NCI-H82 (cell line): ENCODE measurements around the gene UBE2D4.
"Not testable (repeated sequence)": the region's sequence is repeated elsewhere in the genome, so short reads cannot be mapped to it uniquely, and the experiment has no call there.

Experiments used
- DNase-seq: peaks from one replicate; lab custom pipeline; 2025; lab: John Stamatoyannopoulos, UW

Gene UBE2D4

DNA sequence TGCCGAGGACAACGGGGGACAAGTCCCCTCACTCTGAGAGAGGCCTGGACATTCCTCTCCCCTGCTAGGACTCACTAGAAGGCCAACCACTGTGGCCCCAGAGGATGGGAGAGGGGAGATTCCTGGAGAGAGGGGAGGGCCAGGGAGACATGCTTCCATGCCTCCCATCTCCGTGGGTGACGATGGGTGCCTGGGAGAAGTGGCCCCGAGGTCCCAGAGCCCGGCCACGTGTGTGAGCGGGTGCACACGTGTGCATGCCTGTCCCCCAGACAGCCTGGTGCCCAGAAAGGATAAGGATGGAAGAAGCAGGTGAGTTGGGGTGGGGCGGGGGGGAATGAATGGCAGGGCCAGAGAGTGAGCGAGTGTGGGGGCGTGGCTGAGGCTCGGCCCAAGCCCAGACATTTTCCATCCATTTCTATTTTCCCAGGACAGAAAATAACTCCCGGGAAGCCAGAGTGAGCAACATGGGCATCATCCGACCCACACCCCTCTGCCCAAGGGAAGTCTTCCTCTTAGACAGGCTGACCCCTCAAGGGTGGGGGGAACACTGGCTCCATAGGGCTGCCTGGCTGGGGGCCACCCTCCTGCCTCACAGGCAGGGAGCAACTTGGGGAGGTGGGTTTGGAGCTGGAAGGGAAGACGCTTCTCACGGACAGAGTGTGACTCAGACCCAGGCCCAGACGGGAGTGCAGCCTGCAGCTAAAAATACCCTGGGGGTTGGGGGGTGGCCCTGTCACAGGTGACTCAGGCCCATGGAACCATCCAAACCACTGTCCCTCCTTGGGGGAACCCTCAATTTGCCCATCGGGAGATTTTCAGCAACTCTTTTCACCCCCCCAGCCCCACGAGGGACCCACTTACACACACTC is 42.2 kb downstream of the UBE2D4 start:
- DNase-seq, result not testable (repeated sequence)

DNA sequence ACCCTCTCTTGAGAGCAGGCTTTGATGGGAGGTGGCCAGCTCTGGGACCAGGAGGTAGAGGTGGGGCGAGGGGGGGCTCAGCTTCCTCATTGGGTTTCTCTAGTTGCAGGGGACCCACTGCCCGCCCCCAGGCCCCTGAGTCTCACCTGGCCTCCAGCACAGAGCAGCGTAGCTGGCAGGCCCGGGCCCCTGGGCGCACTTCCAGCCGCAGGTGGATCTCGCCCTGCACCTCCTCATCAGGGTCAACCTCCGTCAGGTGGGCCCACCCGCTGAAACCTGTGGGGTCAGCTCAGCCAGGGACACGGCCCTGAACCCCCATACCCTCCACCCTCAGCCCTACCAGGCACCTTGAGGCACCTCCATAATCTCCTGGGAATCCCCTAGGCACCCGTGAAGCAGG is 43.4 kb downstream of the UBE2D4 start:
- not testable (repeated sequence) for DNase-seq

DNA sequence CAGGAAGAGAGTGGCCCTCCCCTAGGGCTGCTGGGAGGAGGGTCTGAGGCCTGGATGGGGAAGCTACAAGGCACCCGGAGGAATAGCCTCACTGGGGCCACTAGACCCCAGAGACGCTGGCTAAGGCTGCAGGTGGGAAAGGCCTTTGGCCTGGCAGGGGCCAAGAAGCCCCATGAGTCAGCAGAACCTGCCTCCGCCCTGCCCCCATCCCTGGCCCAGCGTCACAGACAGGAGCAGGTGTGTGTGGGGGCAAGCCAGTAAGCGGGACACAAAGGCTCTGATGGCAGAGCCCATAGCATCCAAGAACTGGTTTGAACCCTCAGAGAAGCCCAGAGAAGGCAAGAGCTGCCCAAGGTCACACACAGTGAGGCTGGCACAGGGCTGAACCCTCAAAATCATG is 44.5 kb downstream of the UBE2D4 start:
- not testable (repeated sequence) for DNase-seq

DNA sequence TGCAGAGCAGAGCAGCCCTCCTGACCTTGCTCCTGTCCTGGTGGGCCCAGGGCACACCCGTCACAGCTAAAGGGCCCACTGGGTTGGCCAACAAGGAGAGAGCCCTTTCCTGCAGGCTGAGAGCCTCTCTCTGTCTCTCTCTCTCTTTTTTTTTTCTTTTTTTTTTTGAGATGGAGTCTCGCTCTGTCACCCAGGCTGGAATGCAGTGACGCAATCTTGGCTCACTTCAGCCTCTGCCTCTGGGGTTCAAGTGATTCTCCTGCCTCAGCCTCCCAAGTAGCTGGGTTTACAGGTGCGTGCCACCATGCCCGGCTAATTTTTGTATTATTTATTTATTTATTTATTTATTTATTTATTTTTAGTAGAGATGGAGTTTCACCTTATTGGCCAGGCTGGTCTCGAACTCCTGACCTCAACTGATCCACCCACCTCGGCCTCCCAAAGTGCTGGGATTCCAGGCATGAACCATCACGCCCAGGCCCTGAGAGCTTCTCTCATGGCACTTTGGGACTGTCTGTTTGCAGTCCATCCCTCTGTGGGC is 47.9 kb downstream of the UBE2D4 start:
- DNase-seq, result not testable (repeated sequence)

DNA sequence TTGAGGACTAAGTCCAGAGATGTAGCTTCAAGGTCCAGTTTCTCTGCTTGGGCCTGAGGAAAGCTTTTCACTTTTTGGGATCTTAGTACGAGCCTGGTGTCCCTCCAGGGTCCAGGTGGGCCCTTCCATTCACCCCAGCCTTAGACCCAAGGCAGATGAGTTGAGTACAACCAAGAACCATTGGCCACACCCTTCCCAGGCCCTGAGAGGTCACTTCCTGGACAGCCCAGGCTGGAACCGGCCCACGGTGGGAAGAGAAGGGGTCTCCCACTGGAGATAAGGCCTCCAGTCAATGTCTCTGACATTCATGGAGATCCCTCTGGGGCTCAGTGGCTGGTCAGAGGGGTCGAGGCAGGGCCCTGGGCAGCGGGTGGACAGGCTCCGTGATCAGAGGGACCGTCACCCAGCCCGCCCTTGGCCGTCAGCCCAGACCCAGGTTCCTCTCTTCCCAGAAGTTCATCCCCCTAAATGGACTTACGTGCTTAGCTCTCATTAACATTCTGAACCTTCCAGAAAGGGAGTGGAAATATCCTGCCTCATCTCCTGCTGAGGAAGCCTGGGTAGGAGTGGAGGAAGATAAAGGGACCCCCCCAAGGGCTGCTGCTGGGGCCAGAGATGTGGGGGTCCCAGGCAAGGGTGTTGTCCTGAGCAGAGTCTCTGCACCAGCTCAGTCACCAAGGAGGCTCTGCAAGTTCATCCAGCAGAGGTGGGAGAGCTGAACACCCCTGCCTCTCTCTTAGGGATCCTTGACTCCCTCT is 48.7 kb downstream of the UBE2D4 start:
- not testable (repeated sequence) for DNase-seq

DNA sequence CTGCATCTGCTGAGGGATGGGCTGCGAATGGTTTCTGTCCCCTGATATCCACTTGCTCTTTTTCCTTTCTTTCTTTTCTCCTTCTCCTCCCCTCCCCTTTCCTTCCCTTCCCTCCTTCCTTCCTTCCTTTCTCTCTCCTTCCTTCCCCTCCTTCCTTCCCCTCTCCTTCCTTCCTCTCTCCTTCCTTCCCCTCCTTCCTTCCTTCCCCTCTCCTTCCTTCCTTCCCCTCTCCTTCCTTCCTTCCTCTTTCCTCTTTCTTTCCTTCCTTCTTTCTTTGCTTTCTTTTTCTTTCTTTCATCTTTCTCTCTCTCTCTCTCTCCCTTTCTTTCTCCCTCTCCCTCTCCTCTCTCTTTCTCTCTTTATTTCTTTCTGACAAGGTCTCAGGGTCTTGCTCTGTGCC is 51.3 kb downstream of the UBE2D4 start:
- DNase-seq, result no peak

DNA sequence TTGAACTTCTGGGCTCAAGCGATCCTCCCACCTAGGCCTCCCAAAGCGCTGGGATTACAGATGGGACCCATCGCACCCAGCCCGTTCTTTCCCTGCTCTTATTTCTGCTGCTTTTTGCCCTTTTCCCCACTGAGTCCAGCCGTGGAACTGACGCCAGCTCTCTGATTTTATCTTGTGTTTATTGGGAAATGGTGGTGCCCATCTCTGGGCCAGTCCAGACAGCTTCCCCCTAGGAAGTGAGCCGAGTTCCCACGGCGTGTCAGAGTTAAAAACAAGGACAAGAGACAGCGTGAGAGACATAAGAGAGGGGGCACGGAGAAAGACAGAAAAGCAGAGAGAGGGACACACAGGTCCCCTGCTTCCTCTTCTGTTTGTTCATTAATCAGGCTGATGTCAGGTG is 51.9 kb downstream of the UBE2D4 start:
- not testable (repeated sequence) for DNase-seq

DNA sequence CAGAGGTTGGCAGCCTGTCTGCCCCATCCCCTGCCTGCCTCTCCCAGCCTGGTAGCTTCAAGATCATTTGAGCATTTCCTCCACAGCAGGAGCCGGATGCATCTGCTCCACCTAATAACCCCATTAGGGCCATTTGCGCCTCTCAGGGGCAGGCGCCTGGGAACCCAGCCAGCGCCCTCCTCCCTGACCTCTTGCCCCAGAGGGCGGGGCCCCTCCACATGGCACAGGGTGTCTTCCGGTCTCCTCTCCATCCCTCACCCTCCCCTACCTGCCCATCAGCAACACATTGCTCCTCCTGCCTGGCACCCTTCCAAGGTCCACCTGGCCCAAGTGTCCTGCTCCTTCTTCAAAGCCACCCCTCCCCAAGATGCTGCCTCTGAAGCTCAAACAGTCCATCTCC is 56.6 kb downstream of the UBE2D4 start:
- DNase-seq, result not testable (repeated sequence)

DNA sequence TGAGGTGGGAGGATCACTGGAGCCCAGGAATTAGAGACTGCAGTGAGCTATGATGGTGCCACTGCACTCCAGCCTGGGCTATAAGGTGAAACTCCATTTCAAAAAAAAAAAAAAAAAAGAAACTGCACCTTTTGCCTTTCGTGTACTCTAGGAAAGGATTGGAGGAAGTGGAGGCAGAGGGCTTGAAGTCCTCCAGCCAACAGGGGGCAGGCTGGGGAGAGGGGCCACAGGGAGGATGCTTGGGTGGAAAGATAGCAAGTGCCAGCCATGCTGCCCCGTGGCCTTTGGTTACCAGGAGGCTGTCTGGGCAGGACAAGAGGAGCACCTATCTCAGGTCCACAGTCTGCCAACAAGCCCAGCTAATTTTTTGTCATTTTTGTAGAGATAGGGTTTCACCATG is 57.5 kb downstream of the UBE2D4 start:
- not testable (repeated sequence) for DNase-seq

DNA sequence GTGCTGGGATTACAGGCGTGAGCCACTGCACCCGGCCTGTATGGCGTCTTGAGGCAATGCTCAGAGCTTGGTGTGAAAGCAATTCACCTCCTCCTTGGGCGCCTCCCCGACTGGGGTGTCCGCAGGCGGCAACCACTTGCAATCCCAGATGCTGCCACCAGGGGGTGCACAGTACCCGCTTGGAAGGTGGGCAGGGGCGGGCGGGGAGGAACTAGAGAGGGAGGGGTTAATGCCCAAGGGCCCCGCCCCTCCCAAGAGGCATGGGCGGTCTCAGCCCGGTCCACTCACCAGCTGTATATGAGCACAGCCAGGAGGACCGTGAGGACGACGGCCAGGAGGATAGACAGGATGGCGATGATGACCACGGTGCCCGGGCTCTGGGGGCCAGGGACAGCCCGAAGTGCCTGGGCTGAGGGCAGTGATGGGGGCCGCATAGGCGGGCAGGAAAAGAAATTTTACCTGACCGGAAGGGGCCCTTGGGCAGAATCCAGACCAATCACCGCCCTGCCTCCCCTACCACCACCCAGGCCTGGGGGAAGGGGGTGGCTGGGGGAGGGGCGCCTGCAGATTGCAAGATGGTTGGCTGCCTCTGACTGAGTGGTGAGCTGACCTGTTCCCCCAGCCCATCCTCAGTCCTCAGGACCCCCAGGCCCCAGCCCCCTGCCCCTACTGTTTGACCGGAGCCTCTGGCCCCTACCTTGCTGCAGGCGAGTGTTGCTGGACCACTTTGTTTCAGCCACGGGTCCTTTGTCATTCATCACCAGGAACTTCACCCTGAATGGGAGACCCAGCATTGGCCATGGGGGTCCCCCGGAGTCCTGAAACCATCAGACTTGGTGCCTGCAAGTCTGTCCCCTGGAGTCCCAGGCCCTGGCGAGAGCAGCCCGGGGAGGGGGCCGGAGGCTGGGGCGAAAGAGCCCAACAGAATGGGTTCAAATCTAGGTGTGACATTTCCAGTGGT is 59.9 kb downstream of the UBE2D4 start:
- DNase-seq, result peak; percentile 70

DNA sequence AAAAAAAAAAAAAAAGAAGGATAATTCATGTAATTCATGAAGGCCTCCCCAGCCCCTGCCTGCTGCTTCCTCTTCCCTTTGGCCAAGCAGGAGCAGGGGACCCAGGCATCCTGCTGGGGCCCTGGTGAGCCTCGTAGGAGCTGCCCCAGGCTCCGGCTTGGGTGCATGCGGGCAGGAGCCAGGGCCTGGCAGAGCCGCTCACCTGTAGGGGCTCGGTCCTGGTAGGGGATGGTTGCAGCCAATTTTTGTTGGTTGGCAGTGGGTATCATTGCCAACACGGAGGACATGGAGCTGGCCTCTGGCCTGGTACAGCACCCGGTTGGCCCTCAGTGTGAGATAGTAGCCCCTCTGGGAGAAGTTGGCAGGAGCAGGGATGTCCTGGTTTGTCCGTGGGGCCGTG is 61.2 kb downstream of the UBE2D4 start:
- DNase-seq, result not testable (repeated sequence)

DNA sequence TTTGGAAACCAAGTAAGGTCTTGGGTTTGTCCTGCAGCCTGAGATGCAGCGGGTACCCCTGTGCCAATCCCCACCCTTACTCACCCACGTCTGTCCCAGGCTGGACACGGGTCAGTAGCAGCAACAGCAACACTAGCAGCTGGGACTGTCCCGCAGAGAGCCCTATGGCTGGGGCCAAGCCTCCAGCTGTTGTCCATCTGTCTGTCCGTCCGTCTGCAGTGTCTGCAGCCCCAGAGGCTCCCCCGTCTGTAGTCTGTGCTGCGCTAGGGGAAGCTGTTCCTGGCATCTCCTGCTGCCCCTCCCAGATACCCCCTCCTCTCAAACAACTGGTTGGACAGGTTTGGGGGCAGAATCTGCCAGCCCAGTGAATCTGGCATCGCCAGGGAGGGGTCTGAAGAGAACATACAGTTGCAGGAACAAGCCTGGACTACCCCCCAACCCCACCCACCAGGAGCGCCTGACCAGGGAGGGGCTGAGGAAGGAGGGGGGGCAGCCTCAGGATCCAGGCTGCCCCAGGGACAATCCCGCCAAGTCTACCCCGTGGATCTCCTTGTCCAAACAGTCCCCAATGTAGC is 63.9 kb downstream of the UBE2D4 start:
- DNase-seq, result not testable (repeated sequence)

DNA sequence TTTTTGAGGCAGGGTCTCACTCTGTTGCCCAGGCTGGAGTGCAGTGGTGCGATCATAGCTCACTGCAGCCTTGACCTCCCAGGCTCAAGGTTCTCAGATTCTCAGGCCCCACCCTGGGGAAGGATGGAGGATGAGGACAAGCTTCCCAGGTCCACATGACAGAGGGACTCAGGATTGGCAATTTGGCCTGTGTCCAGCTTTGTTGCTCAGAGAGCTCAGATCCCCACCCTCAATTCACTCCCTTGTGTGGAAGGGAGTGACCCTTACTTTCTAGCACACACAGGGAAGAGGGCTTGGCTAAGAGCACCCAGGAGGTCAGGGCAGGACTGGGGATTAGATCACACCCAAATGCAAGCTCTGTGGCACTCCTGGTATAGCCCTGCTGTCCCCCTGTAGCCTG is 64.6 kb downstream of the UBE2D4 start:
- not testable (repeated sequence) for DNase-seq

DNA sequence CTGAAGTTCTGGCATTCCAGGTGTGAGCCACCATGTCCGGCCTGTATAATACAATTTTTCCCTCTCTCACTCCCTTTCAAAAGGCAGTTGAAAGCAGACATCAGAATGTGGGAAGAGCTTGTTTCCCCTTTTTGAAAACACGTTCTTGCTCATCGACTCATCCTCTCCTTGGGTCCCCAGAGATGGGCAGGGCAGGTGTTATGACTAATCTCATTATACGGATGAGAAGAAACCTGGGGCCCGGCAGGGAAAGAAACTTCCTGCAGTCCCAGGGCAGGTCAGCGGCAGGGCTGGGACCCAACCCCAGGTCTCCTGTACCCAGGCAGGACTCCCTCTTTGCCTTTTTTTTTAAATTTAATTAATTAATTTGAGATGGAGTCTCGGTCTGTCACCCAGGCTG is 66.7 kb downstream of the UBE2D4 start:
- DNase-seq, result peak; percentile 69

DNA sequence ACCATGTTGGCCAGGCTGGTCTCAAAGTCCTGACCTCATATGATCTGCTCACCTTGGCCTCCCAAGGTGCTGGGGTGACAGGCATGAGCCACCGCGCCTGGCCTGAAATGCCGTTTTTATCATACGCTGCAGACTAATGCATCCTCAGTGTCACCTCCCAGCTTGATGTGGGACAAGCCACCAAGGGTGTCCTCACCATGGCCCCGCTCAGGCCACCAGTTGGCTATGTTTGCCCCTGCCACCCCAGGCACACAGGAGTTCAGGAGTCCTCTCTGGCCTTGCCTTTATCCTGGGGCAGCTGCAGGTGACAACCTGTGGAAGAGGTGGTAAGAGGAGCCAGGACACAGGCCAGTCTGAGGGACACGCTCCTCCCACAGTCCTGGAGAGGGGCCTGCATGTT is 68.4 kb downstream of the UBE2D4 start:
- not testable (repeated sequence) for DNase-seq

DNA sequence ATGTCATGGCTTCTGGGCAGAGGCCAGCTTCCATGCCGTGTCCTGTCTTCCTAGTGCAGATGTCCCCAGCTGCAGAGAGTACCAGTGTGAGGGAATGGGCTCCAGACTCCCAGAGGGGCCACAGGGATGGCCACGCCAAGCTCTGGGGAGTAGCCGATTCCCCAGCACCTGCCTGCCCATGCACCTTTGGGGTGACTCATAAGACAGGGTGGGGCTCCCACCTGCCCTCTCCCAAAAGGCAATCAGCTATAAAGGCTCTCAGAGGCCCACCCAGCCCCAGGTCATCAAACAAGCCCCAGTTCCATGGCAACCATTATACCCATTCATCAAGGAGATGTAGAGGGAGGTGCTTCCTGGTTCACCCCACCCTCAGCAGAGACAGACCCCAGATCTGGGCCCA is 71.3 kb downstream of the UBE2D4 start, which contains the start of gene SPDYE1:
TSS of gene SPDYE1 (plus strand) at position 366 of the 400 bp plus-strand sequence. CDS start 2,053 bp downstream, outside the sequence.
- DNase-seq, result not testable (repeated sequence)
